D341Med (cell line): ENCODE results near the gene SEL1L2.

Experiments
- DNase-seq: peaks from one replicate; pipeline ENCODE4 v3.0.0; 2012; ENCODE audit warnings: low spot score

Gene SEL1L2

GRCh38 chr20:13813910-13814309, 176.5 kb downstream of the SEL1L2 start:
- no peak for DNase-seq

- no peak for DNase-seq
Observed at GRCh38 chr20:13810446-13810845, 180.0 kb downstream of the SEL1L2 start.

GRCh38 chr20:13809855-13810254, 180.6 kb downstream of the SEL1L2 start:
- no peak for DNase-seq

- no peak for DNase-seq
Observed at GRCh38 chr20:13809373-13809772, 181.0 kb downstream of the SEL1L2 start.

GRCh38 chr20:13800728-13801134, 189.7 kb downstream of the SEL1L2 start:
- DNase-seq = peak; percentile 83

- no peak for DNase-seq
Observed at GRCh38 chr20:13799974-13800373, 190.4 kb downstream of the SEL1L2 start.
